DND-41 (cell line): ENCODE measurements around the gene GPR37.

Source experiments
- ATAC-seq: fragments of 200-7000 bp; cut with Tn5 transposase; 3 replicates; pipeline ENCODE4 v1.9.1; 2021; ENCODE audit warnings: low read depth; ENCODE audit not compliant: insufficient read depth
- DNase-seq: peaks from one replicate; pipeline ENCODE4 v3.0.0-alpha.2; 2020
- H2AFZ ChIP-seq: 2 replicates; pipeline ENCODE4 v1.6.0; 2012; ENCODE audit warnings: low read depth, low read length
- H3K27ac ChIP-seq: 2 replicates; pipeline ENCODE4 v1.5.1; 2012; ENCODE audit warnings: low read length, inconsistent platforms
- H3K27me3 ChIP-seq: fragments of 200-600 bp; sonication (generic); 2 replicates; pipeline ENCODE4 v1.6.0; 2012; ENCODE audit warnings: low read length, mild to moderate bottlenecking, inconsistent platforms; ENCODE audit not compliant: insufficient read depth, poor library complexity
- H3K36me3 ChIP-seq: 2 replicates; pipeline ENCODE4 v1.5.1; 2012; ENCODE audit warnings: low read length, inconsistent platforms; ENCODE audit not compliant: insufficient read depth
- H3K4me1 ChIP-seq: 2 replicates; pipeline ENCODE4 v1.5.1; 2012; ENCODE audit warnings: mild to moderate bottlenecking, low read length; ENCODE audit not compliant: insufficient read depth
- H3K4me2 ChIP-seq: 2 replicates; pipeline ENCODE4 v1.6.0; 2012; ENCODE audit warnings: mild to moderate bottlenecking, moderate library complexity, low read length, inconsistent platforms; ENCODE audit not compliant: insufficient read depth
- H3K4me3 ChIP-seq, 2 experiments: fragments of 200-600 bp in 1 of 2; shearing (Covaris generic) in 1 of 2; 2 replicates each; pipeline ENCODE4 v1.5.1; 2012 to 2016; ENCODE audit warnings: inconsistent platforms in 2 of 2, low read length in 2 of 2, mild to moderate bottlenecking in 2 of 2, low read depth in 1 of 2, moderate library complexity in 1 of 2
- H3K79me2 ChIP-seq: 2 replicates; pipeline ENCODE4 v1.6.0; 2012; ENCODE audit warnings: low read length, inconsistent platforms; ENCODE audit not compliant: insufficient read depth
- H3K9ac ChIP-seq: 2 replicates; pipeline ENCODE4 v1.6.0; 2012; ENCODE audit warnings: low read depth, mild to moderate bottlenecking, inconsistent platforms, low read length, moderate library complexity
- H3K9me3 ChIP-seq: 2 replicates; pipeline ENCODE4 v1.5.1; 2012; ENCODE audit warnings: low read length, moderate library complexity, mild to moderate bottlenecking, inconsistent platforms; ENCODE audit not compliant: insufficient read depth, severe bottlenecking
- H4K20me1 ChIP-seq: 2 replicates; pipeline ENCODE4 v1.6.0; 2012; ENCODE audit warnings: low read length; ENCODE audit not compliant: insufficient read depth
- EZH2 ChIP-seq: IDR thresholded peaks from 3 replicates; pipeline ENCODE4 v1.6.1; 2012; ENCODE audit warnings: borderline replicate concordance, low read depth, mild to moderate bottlenecking, moderate library complexity, low read length, inconsistent platforms; ENCODE audit not compliant: severe bottlenecking
- TF ChIP-seq, protein P1 (sequence below): IDR thresholded peaks from 2 replicates; pipeline ENCODE4 v1.5.1; 2012; ENCODE audit warnings: borderline replicate concordance, low read length, moderate library complexity, mild to moderate bottlenecking; ENCODE audit not compliant: poor library complexity, severe bottlenecking; ENCODE audit errors: extremely low read depth

GPR37 gene

GRCh38 chr7:124792696-124793095, 27.1 kb upstream of the GPR37 start:
- Histone ChIP-seq H3K9ac (no peak overlapping the region), H3K27ac (no peak overlapping the region), H3K4me2 (no peak overlapping the region), H4K20me1 (no peaks in the 10 kb centered on the region), H3K9me3 (no peaks in the 10 kb centered on the region), H3K4me3 (no peak overlapping the region), H2AFZ (no peak overlapping the region), H3K4me1 (no peaks in the 10 kb centered on the region), H3K36me3 (no peaks in the 10 kb centered on the region), H3K79me2 (no peaks in the 10 kb centered on the region), H3K27me3 (no peaks in the 10 kb centered on the region)
- no peak for TF ChIP-seq EZH2
- TF ChIP-seq, protein P1, sequence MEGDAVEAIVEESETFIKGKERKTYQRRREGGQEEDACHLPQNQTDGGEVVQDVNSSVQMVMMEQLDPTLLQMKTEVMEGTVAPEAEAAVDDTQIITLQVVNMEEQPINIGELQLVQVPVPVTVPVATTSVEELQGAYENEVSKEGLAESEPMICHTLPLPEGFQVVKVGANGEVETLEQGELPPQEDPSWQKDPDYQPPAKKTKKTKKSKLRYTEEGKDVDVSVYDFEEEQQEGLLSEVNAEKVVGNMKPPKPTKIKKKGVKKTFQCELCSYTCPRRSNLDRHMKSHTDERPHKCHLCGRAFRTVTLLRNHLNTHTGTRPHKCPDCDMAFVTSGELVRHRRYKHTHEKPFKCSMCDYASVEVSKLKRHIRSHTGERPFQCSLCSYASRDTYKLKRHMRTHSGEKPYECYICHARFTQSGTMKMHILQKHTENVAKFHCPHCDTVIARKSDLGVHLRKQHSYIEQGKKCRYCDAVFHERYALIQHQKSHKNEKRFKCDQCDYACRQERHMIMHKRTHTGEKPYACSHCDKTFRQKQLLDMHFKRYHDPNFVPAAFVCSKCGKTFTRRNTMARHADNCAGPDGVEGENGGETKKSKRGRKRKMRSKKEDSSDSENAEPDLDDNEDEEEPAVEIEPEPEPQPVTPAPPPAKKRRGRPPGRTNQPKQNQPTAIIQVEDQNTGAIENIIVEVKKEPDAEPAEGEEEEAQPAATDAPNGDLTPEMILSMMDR = no peak
- ATAC-seq (no peak), DNase-seq (no peak)

- ATAC-seq (no peak), DNase-seq (no peak)
Observed at GRCh38 chr7:124792002-124792401, 26.4 kb upstream of the GPR37 start.

DNA sequence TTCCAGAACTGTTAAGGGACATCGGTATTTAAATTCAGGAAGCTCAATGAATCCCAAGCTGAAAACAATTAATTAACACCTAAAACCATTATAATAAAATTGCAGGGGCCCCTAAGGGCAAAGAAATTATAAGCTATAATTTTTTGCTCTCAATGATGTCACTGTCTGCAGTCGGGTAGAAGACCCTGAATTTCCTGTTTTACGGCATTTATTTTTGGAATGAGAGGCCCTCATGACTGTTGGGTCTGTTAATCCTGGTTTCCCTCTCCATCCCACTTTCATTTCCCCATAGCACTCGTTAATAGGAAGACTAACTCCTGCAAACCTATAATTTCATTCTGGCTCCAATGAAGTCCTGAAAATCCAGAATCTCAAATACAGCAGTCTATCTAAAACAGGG, 25.8 kb upstream of the GPR37 start:
- TF ChIP-seq, protein P1 = no peak
- no peak for TF ChIP-seq EZH2
- Histone ChIP-seq H3K4me2 (no peak overlapping the region), H3K9ac (no peak overlapping the region), H3K36me3 (no peaks in the 10 kb centered on the region), H3K4me1 (no peaks in the 10 kb centered on the region), H3K9me3 (no peaks in the 10 kb centered on the region), H3K79me2 (no peaks in the 10 kb centered on the region), H4K20me1 (no peaks in the 10 kb centered on the region), H3K4me3 (no peak overlapping the region), H3K27me3 (no peaks in the 10 kb centered on the region), H3K27ac (no peak overlapping the region), H2AFZ (no peak overlapping the region)
- no peak for DNase-seq
- no peak for ATAC-seq

More at GRCh38 chr7:124792002-124792401, 26.4 kb upstream of the GPR37 start:
- no peak overlapping the region for H3K4me3 ChIP-seq
- no peaks in the 10 kb centered on the region for H4K20me1 ChIP-seq
- TF ChIP-seq, protein P1 = no peak
- no peak for TF ChIP-seq EZH2
- H3K79me2 ChIP-seq = no peaks in the 10 kb centered on the region
- no peak overlapping the region for H3K4me2 ChIP-seq
- no peaks in the 10 kb centered on the region for H3K4me1 ChIP-seq
- no peaks in the 10 kb centered on the region for H3K27me3 ChIP-seq
- no peaks in the 10 kb centered on the region for H3K9me3 ChIP-seq
- no peaks in the 10 kb centered on the region for H3K36me3 ChIP-seq
- no peak overlapping the region for H3K27ac ChIP-seq
- H3K9ac ChIP-seq = no peak overlapping the region
- H2AFZ ChIP-seq = no peak overlapping the region

GRCh38 chr7:124790645-124791044, 25.1 kb upstream of the GPR37 start:
- Histone ChIP-seq H4K20me1 (no peaks in the 10 kb centered on the region), H3K79me2 (no peaks in the 10 kb centered on the region), H3K27ac (no peak overlapping the region), H3K4me1 (no peaks in the 10 kb centered on the region), H3K27me3 (no peaks in the 10 kb centered on the region), H3K9me3 (no peaks in the 10 kb centered on the region), H3K36me3 (no peaks in the 10 kb centered on the region), H3K4me3 (no peak overlapping the region), H2AFZ (no peak overlapping the region), H3K9ac (no peak overlapping the region), H3K4me2 (no peak overlapping the region)
- TF ChIP-seq EZH2 = no peak
- TF ChIP-seq, protein P1 = no peak
- ATAC-seq = no peak
- DNase-seq = no peak
